PC-3 (cell line): ENCODE data around the gene SRGAP2B.
"Not testable (repeated sequence)": the region's sequence is repeated elsewhere in the genome, so short reads cannot be mapped to it uniquely, and the experiment has no call there.

ENCODE experiments used
- CTCF ChIP-seq: fragments of 300-600 bp; sonication (generic); conservative IDR thresholded peaks from 2 replicates; pipeline ENCODE4 v1.5.1; 2017; ENCODE audit warnings: antibody characterized with exemption, low read depth, mild to moderate bottlenecking, low read length
- EZH2 ChIP-seq: fragments of 300-600 bp; sonication (generic); IDR thresholded peaks from one replicate; pipeline ENCODE4 v1.6.1; 2017; ENCODE audit warnings: antibody characterized with exemption, mild to moderate bottlenecking, low read length; ENCODE audit not compliant: unreplicated experiment
- EZH2phosphoT487 ChIP-seq: fragments of 300-600 bp; sonication (generic); IDR thresholded peaks from 2 replicates; pipeline ENCODE4 v1.6.1; 2018; ENCODE audit warnings: mild to moderate bottlenecking, antibody characterized with exemption, low read length, borderline replicate concordance

- TF ChIP-seq CTCF, EZH2phosphoT487, EZH2: not testable (repeated sequence)
These were observed at the start of gene SRGAP2B, which contains the start of gene FAM72D for GRCh38 chr1:145095284-145096057.
